Neural cell (in vitro differentiated cells): Measurements from ENCODE around the gene ZNF274. TPM values are rescaled to one million over a fixed set of nuclear protein-coding genes. Genes with fewer than 3 reads are reported as not detected.

Experiments used
- H2AFZ ChIP-seq: fragments of 200-600, 300-800 bp; sonication (generic), shearing (Covaris generic); 2 replicates; pipeline ENCODE4 v1.6.0; 2014; ENCODE audit warnings: low read depth, mild to moderate bottlenecking, antibody characterized with exemption, low read length, moderate library complexity
- H3F3A ChIP-seq: fragments of 200-600 bp; shearing (Covaris generic); 2 replicates; pipeline ENCODE4 v1.6.1; 2016; ENCODE audit warnings: mild to moderate bottlenecking, moderate library complexity, mixed read lengths, antibody characterized with exemption, low read length; ENCODE audit not compliant: insufficient read depth, poor library complexity, severe bottlenecking
- H3K27ac ChIP-seq: fragments of 200-600, 300-800 bp; sonication (generic), shearing (Covaris generic); 2 replicates; pipeline ENCODE4 v1.5.1; 2014; ENCODE audit warnings: mild to moderate bottlenecking, low read length, moderate library complexity
- H3K27me3 ChIP-seq: fragments of 300-800, 200-600 bp; sonication (generic), shearing (Covaris generic); 2 replicates; pipeline ENCODE4 v1.6.0; 2014; ENCODE audit warnings: mild to moderate bottlenecking, low read depth, low read length, moderate library complexity; ENCODE audit not compliant: insufficient read depth
- H3K36me3 ChIP-seq: fragments of 300-800, 200-600 bp; sonication (generic), shearing (Covaris generic); 2 replicates; pipeline ENCODE4 v1.5.1; 2014; ENCODE audit warnings: mild to moderate bottlenecking, antibody characterized with exemption, low read length, moderate library complexity; ENCODE audit not compliant: insufficient read depth
- H3K4me2 ChIP-seq: fragments of 300-800, 200-600 bp; sonication (generic), shearing (Covaris generic); 2 replicates; pipeline ENCODE4 v1.6.0; 2014; ENCODE audit warnings: mild to moderate bottlenecking, low read length
- H3K4me3 ChIP-seq: fragments of 300-800, 200-600 bp; sonication (generic), shearing (Covaris generic); 2 replicates; pipeline ENCODE4 v1.5.1; 2014; ENCODE audit warnings: mild to moderate bottlenecking, low read length, moderate library complexity
- H3K79me2 ChIP-seq: fragments of 200-600 bp; shearing (Covaris generic); replicated peaks from 2 replicates; pipeline ENCODE4 v1.6.0; 2014; ENCODE audit warnings: mild to moderate bottlenecking, low read length, moderate library complexity; ENCODE audit not compliant: insufficient read depth
- H3K9ac ChIP-seq: fragments of 300-800, 200-600 bp; sonication (generic), shearing (Covaris generic); 2 replicates; pipeline ENCODE4 v1.6.1; 2016; ENCODE audit warnings: mild to moderate bottlenecking, low read length, mixed read lengths
- H3K9me2 ChIP-seq: fragments of 200-600 bp; shearing (Covaris generic); 2 replicates; pipeline ENCODE4 v1.6.1; 2016; ENCODE audit warnings: mild to moderate bottlenecking, low read length, mixed read lengths; ENCODE audit not compliant: insufficient read depth
- H3K9me3 ChIP-seq: fragments of 200-600, 300-800 bp; sonication (generic), shearing (Covaris generic); 2 replicates; pipeline ENCODE4 v1.6.1; 2016; ENCODE audit warnings: mild to moderate bottlenecking, mixed run types, low read length, moderate library complexity, mixed read lengths
- H4K20me1 ChIP-seq: fragments of 200-600 bp; shearing (Covaris generic); 2 replicates; pipeline ENCODE4 v1.6.1; 2016; ENCODE audit warnings: mild to moderate bottlenecking, mixed run types; ENCODE audit not compliant: insufficient read depth
- CTCF ChIP-seq: fragments of 450-650 bp; IDR thresholded peaks from 2 replicates; pipeline ENCODE4 v1.5.1; 2014; ENCODE audit warnings: antibody characterized with exemption, mild to moderate bottlenecking, moderate library complexity; ENCODE audit not compliant: poor library complexity, severe bottlenecking
- EP300 ChIP-seq: fragments of 450-650 bp; conservative IDR thresholded peaks from 2 replicates; pipeline ENCODE4 v1.6.1; 2014; ENCODE audit warnings: antibody characterized with exemption, mild to moderate bottlenecking, moderate library complexity; ENCODE audit not compliant: poor library complexity, severe bottlenecking
- EZH2 ChIP-seq: fragments of 200-600, 300-800 bp; shearing (Covaris generic), sonication (generic); IDR thresholded peaks from 2 replicates; pipeline ENCODE4 v1.6.1; 2014; ENCODE audit warnings: antibody characterized with exemption, low read length, borderline replicate concordance, mild to moderate bottlenecking; ENCODE audit not compliant: insufficient read depth, poor library complexity, severe bottlenecking
- MXI1 ChIP-seq: fragments of 450-650 bp; conservative IDR thresholded peaks from 2 replicates; pipeline ENCODE4 v1.6.1; 2014; ENCODE audit warnings: antibody characterized with exemption, mild to moderate bottlenecking; ENCODE audit not compliant: poor library complexity, severe bottlenecking
- POLR2AphosphoS5 ChIP-seq: IDR thresholded peaks from 2 replicates; pipeline ENCODE4 v1.6.1; 2012
- RAD21 ChIP-seq: fragments of 450-650 bp; conservative IDR thresholded peaks from 2 replicates; pipeline ENCODE4 v1.6.1; 2014; ENCODE audit warnings: antibody characterized with exemption, mild to moderate bottlenecking, moderate library complexity
- SMC3 ChIP-seq: fragments of 450-650 bp; conservative IDR thresholded peaks from 2 replicates; pipeline ENCODE4 v1.6.1; 2014; ENCODE audit warnings: antibody characterized with exemption, mild to moderate bottlenecking, moderate library complexity; ENCODE audit not compliant: poor library complexity
- TAF1 ChIP-seq: IDR thresholded peaks from 2 replicates; pipeline ENCODE4 v1.6.1; 2012; ENCODE audit warnings: low read depth
- polyA plus RNA-seq: library from polyadenylated mRNA; depleted of rRNA; stranded (reverse); fragments of >200 nt; gene quantifications from 2 replicates; pipeline ENCODE4 v1.2.3, GENCODE V29; 2014

The ZNF274 gene
- polyA plus RNA-seq, 1 donor from 2014 or later: 47.2 TPM

GRCh38 chr19:58227964-58228584, 45.2 kb downstream of the ZNF274 start (continued):
- TF ChIP-seq TAF1 (no peak), MXI1 (no peak), EZH2 (no peak)

GRCh38 chr19:58228585-58229254, 45.9 kb downstream of the ZNF274 start, which contains the start of gene ZNF544:
TSS of gene ZNF544 (plus strand) at chr19:58228914. CDS start at chr19:58244024, 15,110 bp downstream.
- peaks cover 9% of the 10 kb centered on the region for H3K36me3 ChIP-seq
- no peaks in the 10 kb centered on the region for H3K9me2 ChIP-seq
- peak within 1 kb of the TSS; percentile 72 for H3K4me3 ChIP-seq
- peak within 1 kb of the TSS; percentile 66 for H3K9ac ChIP-seq
- no peaks in the 10 kb centered on the region for H3K79me2 ChIP-seq
- peaks cover 30% of the 10 kb centered on the region for H3K9me3 ChIP-seq
- H3K27me3 ChIP-seq: no peaks in the 10 kb centered on the region
- TF ChIP-seq MXI1: peak; percentile 42
- peak; percentile 38 for TF ChIP-seq POLR2AphosphoS5
- no peak for TF ChIP-seq EP300
- TF ChIP-seq RAD21: no peak
- peak; percentile 24 for TF ChIP-seq CTCF
- TF ChIP-seq SMC3: no peak
- H3K4me2 ChIP-seq: no peak within 1 kb of the TSS
- no peaks in the 10 kb centered on the region for H3F3A ChIP-seq
- H3K27ac ChIP-seq: peak within 1 kb of the TSS; percentile 68
- H2AFZ ChIP-seq: peak within 1 kb of the TSS; percentile 56
- no peaks in the 10 kb centered on the region for H4K20me1 ChIP-seq

GRCh38 chr19:58229255-58229639, 46.4 kb downstream of the ZNF274 start:
- H2AFZ ChIP-seq: no peak overlapping the region
- H3K9me2 ChIP-seq: no peaks in the 10 kb centered on the region
- no peak overlapping the region for H3K4me2 ChIP-seq
- H3K4me3 ChIP-seq: peak overlapping the region; percentile 72
- no peaks in the 10 kb centered on the region for H3K27me3 ChIP-seq
- H3K79me2 ChIP-seq: no peaks in the 10 kb centered on the region
- no peaks in the 10 kb centered on the region for H3F3A ChIP-seq
- peaks cover 12% of the 10 kb centered on the region for H3K36me3 ChIP-seq
- peak overlapping the region; percentile 66 for H3K9ac ChIP-seq
- H3K9me3 ChIP-seq: peaks cover 30% of the 10 kb centered on the region
- TF ChIP-seq POLR2AphosphoS5 (no peak), CTCF (no peak), SMC3 (no peak), EZH2 (no peak), EP300 (no peak)
- no peak overlapping the region for H3K27ac ChIP-seq
- no peaks in the 10 kb centered on the region for H4K20me1 ChIP-seq
